ENCODE results near the gene CMSS1.

GRCh38 chr3:99837715-99838114 lies 20.1 kb downstream of the CMSS1 start:
- TF ChIP-seq REST (IDR thresholded peaks at IDR 0.05; ENCODE audit: insufficient replicate concordance, low read depth) (no peak), POLR2AphosphoS5 (IDR thresholded peaks at IDR 0.05; ENCODE audit: low read depth) (no peak)
- TF ChIP-seq, protein P1, sequence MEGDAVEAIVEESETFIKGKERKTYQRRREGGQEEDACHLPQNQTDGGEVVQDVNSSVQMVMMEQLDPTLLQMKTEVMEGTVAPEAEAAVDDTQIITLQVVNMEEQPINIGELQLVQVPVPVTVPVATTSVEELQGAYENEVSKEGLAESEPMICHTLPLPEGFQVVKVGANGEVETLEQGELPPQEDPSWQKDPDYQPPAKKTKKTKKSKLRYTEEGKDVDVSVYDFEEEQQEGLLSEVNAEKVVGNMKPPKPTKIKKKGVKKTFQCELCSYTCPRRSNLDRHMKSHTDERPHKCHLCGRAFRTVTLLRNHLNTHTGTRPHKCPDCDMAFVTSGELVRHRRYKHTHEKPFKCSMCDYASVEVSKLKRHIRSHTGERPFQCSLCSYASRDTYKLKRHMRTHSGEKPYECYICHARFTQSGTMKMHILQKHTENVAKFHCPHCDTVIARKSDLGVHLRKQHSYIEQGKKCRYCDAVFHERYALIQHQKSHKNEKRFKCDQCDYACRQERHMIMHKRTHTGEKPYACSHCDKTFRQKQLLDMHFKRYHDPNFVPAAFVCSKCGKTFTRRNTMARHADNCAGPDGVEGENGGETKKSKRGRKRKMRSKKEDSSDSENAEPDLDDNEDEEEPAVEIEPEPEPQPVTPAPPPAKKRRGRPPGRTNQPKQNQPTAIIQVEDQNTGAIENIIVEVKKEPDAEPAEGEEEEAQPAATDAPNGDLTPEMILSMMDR (IDR thresholded peaks at IDR 0.05; ENCODE audit: insufficient read depth, low read length): no peak
